HL-60 (cell line): ENCODE data around the gene KDM8.

ENCODE experiments used
- GABPA ChIP-seq: IDR thresholded peaks from 2 replicates; pipeline ENCODE4 v1.6.1; 2012; ENCODE audit warnings: low read depth
- POLR2AphosphoS5 ChIP-seq: IDR thresholded peaks from 2 replicates; pipeline ENCODE4 v1.6.1; 2012; ENCODE audit warnings: low read depth
- SPI1 ChIP-seq: IDR thresholded peaks from 2 replicates; pipeline ENCODE4 v1.6.1; 2012; ENCODE audit warnings: low read depth, mild to moderate bottlenecking, borderline replicate concordance
- TF ChIP-seq, protein P1 (sequence below): IDR thresholded peaks from one replicate; pipeline ENCODE4 v1.5.1; 2011; ENCODE audit warnings: low read length, control low read depth, inconsistent platforms; ENCODE audit not compliant: insufficient read depth
- TF ChIP-seq, protein P2 (sequence below): IDR thresholded peaks from 2 replicates; pipeline ENCODE4 v1.6.1; 2012; ENCODE audit warnings: low read depth; ENCODE audit not compliant: insufficient replicate concordance

DNA sequence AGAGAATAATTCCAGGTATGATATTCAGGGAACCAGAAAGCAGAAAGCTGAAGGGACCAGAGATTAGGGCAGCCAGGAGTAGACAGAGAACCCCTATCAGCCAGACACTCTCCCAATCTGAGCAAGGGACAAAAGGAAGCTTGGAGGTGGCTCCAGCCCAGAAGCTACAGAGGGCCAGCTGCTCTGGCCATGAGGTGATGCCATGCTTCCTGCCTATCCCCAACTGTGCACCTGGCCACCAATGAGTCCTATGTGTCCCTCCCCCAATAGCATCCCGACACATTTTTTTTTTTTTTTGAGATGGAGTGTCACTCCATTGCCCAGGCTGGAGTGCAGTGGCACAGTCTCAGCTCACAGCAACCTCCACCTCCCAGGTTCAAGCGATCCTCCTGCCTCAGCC lies 35.3 kb downstream of the KDM8 start:
- TF ChIP-seq POLR2AphosphoS5 (no peak), GABPA (no peak), SPI1 (no peak)
- TF ChIP-seq, protein P1, sequence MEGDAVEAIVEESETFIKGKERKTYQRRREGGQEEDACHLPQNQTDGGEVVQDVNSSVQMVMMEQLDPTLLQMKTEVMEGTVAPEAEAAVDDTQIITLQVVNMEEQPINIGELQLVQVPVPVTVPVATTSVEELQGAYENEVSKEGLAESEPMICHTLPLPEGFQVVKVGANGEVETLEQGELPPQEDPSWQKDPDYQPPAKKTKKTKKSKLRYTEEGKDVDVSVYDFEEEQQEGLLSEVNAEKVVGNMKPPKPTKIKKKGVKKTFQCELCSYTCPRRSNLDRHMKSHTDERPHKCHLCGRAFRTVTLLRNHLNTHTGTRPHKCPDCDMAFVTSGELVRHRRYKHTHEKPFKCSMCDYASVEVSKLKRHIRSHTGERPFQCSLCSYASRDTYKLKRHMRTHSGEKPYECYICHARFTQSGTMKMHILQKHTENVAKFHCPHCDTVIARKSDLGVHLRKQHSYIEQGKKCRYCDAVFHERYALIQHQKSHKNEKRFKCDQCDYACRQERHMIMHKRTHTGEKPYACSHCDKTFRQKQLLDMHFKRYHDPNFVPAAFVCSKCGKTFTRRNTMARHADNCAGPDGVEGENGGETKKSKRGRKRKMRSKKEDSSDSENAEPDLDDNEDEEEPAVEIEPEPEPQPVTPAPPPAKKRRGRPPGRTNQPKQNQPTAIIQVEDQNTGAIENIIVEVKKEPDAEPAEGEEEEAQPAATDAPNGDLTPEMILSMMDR = no peak
- TF ChIP-seq, protein P2, sequence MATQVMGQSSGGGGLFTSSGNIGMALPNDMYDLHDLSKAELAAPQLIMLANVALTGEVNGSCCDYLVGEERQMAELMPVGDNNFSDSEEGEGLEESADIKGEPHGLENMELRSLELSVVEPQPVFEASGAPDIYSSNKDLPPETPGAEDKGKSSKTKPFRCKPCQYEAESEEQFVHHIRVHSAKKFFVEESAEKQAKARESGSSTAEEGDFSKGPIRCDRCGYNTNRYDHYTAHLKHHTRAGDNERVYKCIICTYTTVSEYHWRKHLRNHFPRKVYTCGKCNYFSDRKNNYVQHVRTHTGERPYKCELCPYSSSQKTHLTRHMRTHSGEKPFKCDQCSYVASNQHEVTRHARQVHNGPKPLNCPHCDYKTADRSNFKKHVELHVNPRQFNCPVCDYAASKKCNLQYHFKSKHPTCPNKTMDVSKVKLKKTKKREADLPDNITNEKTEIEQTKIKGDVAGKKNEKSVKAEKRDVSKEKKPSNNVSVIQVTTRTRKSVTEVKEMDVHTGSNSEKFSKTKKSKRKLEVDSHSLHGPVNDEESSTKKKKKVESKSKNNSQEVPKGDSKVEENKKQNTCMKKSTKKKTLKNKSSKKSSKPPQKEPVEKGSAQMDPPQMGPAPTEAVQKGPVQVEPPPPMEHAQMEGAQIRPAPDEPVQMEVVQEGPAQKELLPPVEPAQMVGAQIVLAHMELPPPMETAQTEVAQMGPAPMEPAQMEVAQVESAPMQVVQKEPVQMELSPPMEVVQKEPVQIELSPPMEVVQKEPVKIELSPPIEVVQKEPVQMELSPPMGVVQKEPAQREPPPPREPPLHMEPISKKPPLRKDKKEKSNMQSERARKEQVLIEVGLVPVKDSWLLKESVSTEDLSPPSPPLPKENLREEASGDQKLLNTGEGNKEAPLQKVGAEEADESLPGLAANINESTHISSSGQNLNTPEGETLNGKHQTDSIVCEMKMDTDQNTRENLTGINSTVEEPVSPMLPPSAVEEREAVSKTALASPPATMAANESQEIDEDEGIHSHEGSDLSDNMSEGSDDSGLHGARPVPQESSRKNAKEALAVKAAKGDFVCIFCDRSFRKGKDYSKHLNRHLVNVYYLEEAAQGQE = no peak
